ENCODE measurements around the gene SLC4A2. TPM values are rescaled to one million over a fixed set of nuclear protein-coding genes. Genes with fewer than 3 reads are reported as not detected.

Gene SLC4A2
- total and polyA plus RNA-seq, 2 of the 8 experiments (the other 6 are each of a cell fraction or from before 2014, with no cell fraction given): 72.6 to 147 TPM

DNA sequence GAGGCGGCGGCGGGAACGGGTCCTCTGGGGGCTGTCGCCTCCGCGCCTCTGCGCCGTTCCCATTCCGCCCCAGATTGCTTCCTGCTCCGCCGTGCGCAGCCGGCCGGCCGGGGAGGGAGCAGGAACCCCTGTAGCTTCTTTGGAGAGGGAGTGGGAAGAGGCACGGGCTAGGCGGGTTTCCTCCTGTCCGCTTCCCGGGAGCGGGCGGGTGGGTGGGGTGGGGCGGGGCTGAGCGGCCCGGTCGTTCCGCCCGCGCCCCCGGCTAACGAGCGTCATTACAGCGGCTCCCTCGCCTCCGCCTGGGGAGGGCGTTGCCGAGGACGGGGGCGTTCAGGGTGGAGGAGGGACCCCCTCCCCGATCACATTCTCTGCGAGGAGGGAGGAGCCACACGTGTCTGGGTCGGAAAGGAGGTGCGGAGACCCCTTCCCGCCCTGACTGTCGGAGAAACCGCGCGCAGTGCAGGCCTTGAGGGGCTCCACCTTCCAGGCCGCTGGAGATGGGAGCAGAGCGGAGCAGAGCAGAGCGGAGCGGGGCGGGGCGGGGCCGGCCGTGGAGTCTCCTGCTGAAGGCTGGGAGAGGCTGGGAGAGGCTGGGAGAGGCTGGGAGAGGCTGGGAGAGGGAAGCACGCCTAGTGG lies 66.6 kb downstream of the SLC4A2 start (continued):
- TF ChIP-seq RBBP5 (IDR thresholded peaks at IDR 0.05; ENCODE audit: borderline replicate concordance, low read depth, low read length) (peak; percentile 70; the same call in 1 of the 2 replicates), CREB1 (IDR thresholded peaks at IDR 0.05) (no peak; the same call in 1 of the 2 replicates), NRF1 (IDR thresholded peaks at IDR 0.05; ENCODE audit: low read depth, low read length) (no peak)
- TF ChIP-seq, protein P1, sequence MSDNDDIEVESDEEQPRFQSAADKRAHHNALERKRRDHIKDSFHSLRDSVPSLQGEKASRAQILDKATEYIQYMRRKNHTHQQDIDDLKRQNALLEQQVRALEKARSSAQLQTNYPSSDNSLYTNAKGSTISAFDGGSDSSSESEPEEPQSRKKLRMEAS (IDR thresholded peaks at IDR 0.05): peak; percentile 81

Other genes starting within 250 kb of the SLC4A2 start
- 0.15 and 0.48 TPM in 2 replicates for gene AOC1, start 207.1 kb upstream of the SLC4A2 start, total RNA-seq (2021; fragmentation: NEBNext Ultra II Directional; extraction: Animal tissue kit (Norgen Biotek cat#: 25700))
- gene AOC1, start 207.1 kb upstream of the SLC4A2 start, polyA plus RNA-seq (2011; rRNA removed): 0.17 TPM in 2 replicates
- 7.7 and 8.0 TPM in 2 replicates for gene KCNH2, start 81.3 kb upstream of the SLC4A2 start, total RNA-seq (2021; fragmentation: NEBNext Ultra II Directional; extraction: Animal tissue kit (Norgen Biotek cat#: 25700))
- 15.0 and 20.5 TPM in 2 replicates for gene KCNH2, start 81.3 kb upstream of the SLC4A2 start, polyA plus RNA-seq (2011; rRNA removed)
- gene NOS3, start 68.6 kb upstream of the SLC4A2 start, total RNA-seq (2021; fragmentation: NEBNext Ultra II Directional; extraction: Animal tissue kit (Norgen Biotek cat#: 25700)): 4.4 and 4.7 TPM in 2 replicates
- gene NOS3, start 68.6 kb upstream of the SLC4A2 start, polyA plus RNA-seq (2011; rRNA removed): 16.2 and 20.9 TPM in 2 replicates
- 2.3 and 2.6 TPM in 2 replicates for gene ATG9B, start 35.1 kb upstream of the SLC4A2 start, total RNA-seq (2021; fragmentation: NEBNext Ultra II Directional; extraction: Animal tissue kit (Norgen Biotek cat#: 25700))
- 1.4 and 2.7 TPM in 2 replicates for gene ATG9B, start 35.1 kb upstream of the SLC4A2 start, polyA plus RNA-seq (2011; rRNA removed)
- gene ABCB8, start 31.1 kb upstream of the SLC4A2 start, total RNA-seq (2021; fragmentation: NEBNext Ultra II Directional; extraction: Animal tissue kit (Norgen Biotek cat#: 25700)): 22.2 and 27.0 TPM in 2 replicates
- 17.7 and 26.0 TPM in 2 replicates for gene ABCB8, start 31.1 kb upstream of the SLC4A2 start, polyA plus RNA-seq (2011; rRNA removed)
- 1.4 and 1.9 TPM in 2 replicates for gene ASIC3, start 11.1 kb upstream of the SLC4A2 start, total RNA-seq (2021; fragmentation: NEBNext Ultra II Directional; extraction: Animal tissue kit (Norgen Biotek cat#: 25700))
- 1.6 and 4.3 TPM in 2 replicates for gene ASIC3, start 11.1 kb upstream of the SLC4A2 start, polyA plus RNA-seq (2011; rRNA removed)
- gene CDK5, start 1.7 kb upstream of the SLC4A2 start, total RNA-seq (2021; fragmentation: NEBNext Ultra II Directional; extraction: Animal tissue kit (Norgen Biotek cat#: 25700)): 22.7 and 22.8 TPM in 2 replicates
- 37.2 and 47.8 TPM in 2 replicates for gene CDK5, start 1.7 kb upstream of the SLC4A2 start, polyA plus RNA-seq (2011; rRNA removed)
- 39.4 and 43.8 TPM in 2 replicates for gene FASTK, start 21.2 kb downstream of the SLC4A2 start, total RNA-seq (2021; fragmentation: NEBNext Ultra II Directional; extraction: Animal tissue kit (Norgen Biotek cat#: 25700))
- gene FASTK, start 21.2 kb downstream of the SLC4A2 start, polyA plus RNA-seq (2011; rRNA removed): 84.0 and 116 TPM in 2 replicates
- gene TMUB1, start 23.9 kb downstream of the SLC4A2 start, total RNA-seq (2021; fragmentation: NEBNext Ultra II Directional; extraction: Animal tissue kit (Norgen Biotek cat#: 25700)): 41.4 and 48.7 TPM in 2 replicates
- gene TMUB1, start 23.9 kb downstream of the SLC4A2 start, polyA plus RNA-seq (2011; rRNA removed): 56.2 and 85.7 TPM in 2 replicates
- 66.4 and 68.1 TPM in 2 replicates for gene AGAP3, start 26.9 kb downstream of the SLC4A2 start, total RNA-seq (2021; fragmentation: NEBNext Ultra II Directional; extraction: Animal tissue kit (Norgen Biotek cat#: 25700))
- 120 and 194 TPM in 2 replicates for gene AGAP3, start 26.9 kb downstream of the SLC4A2 start, polyA plus RNA-seq (2011; rRNA removed)
- not detected in 2 replicates for gene GBX1, start 108.1 kb downstream of the SLC4A2 start, total RNA-seq (2021; fragmentation: NEBNext Ultra II Directional; extraction: Animal tissue kit (Norgen Biotek cat#: 25700))
- gene GBX1, start 108.1 kb downstream of the SLC4A2 start, polyA plus RNA-seq (2011; rRNA removed): not detected in 2 replicates
- not detected in 2 replicates for gene ASB10, start 127.7 kb downstream of the SLC4A2 start, total RNA-seq (2021; fragmentation: NEBNext Ultra II Directional; extraction: Animal tissue kit (Norgen Biotek cat#: 25700))
- gene ASB10, start 127.7 kb downstream of the SLC4A2 start, polyA plus RNA-seq (2011; rRNA removed): not detected in 2 replicates
- gene H2BK1, start 150.9 kb downstream of the SLC4A2 start, total RNA-seq (2021; fragmentation: NEBNext Ultra II Directional; extraction: Animal tissue kit (Norgen Biotek cat#: 25700)): not detected in 2 replicates
- gene H2BK1, start 150.9 kb downstream of the SLC4A2 start, polyA plus RNA-seq (2011; rRNA removed): not detected in 2 replicates
- 51.0 and 55.0 TPM in 2 replicates for gene ABCF2, start 167.6 kb downstream of the SLC4A2 start, total RNA-seq (2021; fragmentation: NEBNext Ultra II Directional; extraction: Animal tissue kit (Norgen Biotek cat#: 25700))
- gene ABCF2, start 167.6 kb downstream of the SLC4A2 start, polyA plus RNA-seq (2011; rRNA removed): 26.4 and 28.0 TPM in 2 replicates
- gene CHPF2, start 172.9 kb downstream of the SLC4A2 start, total RNA-seq (2021; fragmentation: NEBNext Ultra II Directional; extraction: Animal tissue kit (Norgen Biotek cat#: 25700)): 20.6 and 20.8 TPM in 2 replicates
- gene CHPF2, start 172.9 kb downstream of the SLC4A2 start, polyA plus RNA-seq (2011; rRNA removed): 14.4 and 20.0 TPM in 2 replicates
- gene SMARCD3, start 189.1 kb downstream of the SLC4A2 start, total RNA-seq (2021; fragmentation: NEBNext Ultra II Directional; extraction: Animal tissue kit (Norgen Biotek cat#: 25700)): 3.0 and 4.6 TPM in 2 replicates
- gene SMARCD3, start 189.1 kb downstream of the SLC4A2 start, polyA plus RNA-seq (2011; rRNA removed): 5.6 and 6.2 TPM in 2 replicates

Measured in H1 (cell line).